HL-60/S4 (cell line): ENCODE measurements around the gene CORO2B.

Experiments
- in situ Hi-C: fragments of 300-500 bp; cut with MboI; formaldehyde crosslinking; loops from 2 replicates; pipeline ENCODE4 v1.14.3; 2022; ENCODE audit warnings: low sequenced_read_pairs

The CORO2B gene

DNA sequence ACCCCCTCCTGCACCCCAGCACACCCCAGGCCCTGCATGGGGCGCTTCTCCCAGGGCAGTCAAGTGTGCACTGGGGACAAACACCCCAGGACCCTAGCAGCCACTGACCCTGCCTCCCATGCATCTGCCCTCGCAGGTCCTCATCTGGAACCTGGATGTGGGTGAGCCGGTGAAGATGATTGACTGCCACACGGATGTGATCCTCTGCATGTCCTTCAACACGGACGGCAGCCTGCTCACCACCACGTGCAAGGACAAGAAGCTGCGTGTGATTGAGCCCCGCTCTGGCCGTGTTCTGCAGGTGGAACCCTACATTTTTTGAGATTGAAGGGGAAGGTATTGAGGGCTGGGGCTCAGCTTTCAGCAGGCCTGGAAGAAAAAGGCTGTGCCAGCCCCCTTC lies 132.6 kb downstream of the CORO2B start:
- in situ Hi-C loops = no loop called here

DNA sequence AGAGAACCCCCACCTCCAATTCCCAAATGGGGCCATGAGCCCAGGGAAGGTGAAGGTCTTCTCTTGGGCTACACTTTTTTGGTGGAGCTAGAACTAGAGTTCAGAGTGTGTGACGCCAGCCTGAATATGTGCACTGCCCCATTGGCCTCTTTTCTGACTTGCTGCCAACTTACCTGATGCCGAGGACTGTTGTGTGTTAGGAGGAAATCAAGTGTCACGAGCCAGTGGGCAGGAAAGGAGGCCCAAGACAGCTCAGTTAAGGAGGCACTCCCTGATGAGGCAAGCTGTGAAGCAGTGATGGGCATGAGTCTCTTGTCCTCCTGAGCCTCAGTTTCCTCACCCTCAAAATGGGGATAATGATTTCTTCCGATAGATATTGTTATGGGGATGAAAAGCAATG lies 134.1 kb downstream of the CORO2B start:
- in situ Hi-C loops = no loop called here

DNA sequence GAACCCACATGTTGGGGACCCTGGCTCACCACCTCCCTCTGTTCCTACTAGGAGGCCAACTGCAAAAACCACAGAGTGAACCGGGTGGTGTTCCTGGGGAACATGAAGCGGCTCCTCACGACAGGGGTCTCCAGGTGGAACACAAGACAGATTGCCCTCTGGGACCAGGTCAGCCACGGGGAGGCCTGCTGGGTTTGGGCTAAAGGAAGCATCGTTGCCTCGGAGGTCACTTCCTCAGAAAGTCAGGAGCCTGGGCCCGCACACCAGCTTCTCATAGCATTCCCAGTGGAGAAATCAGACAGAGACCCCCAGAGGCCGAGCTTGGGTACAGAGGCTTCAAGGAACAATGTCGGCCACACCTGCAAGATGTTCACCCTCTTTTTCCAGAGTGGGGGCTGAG lies 135.1 kb downstream of the CORO2B start:
- in situ Hi-C loops = no loop called here

DNA sequence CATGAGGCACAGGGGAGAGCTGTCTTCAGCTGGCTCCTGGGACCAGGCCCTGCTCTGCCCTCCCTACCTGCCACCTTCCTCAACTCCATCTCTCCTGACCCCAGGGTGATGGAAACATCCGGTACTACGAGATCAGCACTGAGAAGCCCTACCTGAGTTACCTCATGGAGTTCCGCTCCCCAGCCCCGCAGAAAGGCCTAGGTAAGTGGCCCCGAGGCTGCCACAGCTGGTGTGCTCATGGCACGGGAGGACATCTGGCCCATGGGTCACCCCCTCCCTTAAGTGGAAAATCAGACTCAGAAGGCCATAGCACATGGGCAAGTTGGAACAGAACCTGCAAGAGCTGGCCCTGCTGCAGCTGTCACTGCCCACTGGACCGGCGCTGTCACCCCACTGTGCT lies 136.3 kb downstream of the CORO2B start:
- in situ Hi-C loops = no loop called here

DNA sequence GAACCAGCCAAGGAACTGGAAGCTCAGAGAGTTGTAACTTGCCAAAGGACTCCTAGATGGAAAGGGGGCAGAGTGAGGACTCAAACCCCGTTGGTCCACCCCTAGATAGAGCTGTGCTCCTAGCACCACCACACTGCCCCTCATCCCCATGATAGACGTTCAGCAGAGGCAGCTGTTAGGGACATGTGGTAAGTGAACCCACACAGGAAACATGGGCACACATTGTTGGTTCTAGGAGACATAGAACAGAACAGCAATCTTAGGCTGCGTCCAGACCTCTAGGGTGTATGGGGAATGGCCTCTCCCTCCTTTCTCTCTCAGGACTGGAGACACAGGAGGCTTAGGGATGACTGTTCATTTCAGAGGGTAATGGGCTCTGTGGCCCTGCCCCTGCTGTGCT lies 139.2 kb downstream of the CORO2B start:
- in situ Hi-C loops = no loop called here

DNA sequence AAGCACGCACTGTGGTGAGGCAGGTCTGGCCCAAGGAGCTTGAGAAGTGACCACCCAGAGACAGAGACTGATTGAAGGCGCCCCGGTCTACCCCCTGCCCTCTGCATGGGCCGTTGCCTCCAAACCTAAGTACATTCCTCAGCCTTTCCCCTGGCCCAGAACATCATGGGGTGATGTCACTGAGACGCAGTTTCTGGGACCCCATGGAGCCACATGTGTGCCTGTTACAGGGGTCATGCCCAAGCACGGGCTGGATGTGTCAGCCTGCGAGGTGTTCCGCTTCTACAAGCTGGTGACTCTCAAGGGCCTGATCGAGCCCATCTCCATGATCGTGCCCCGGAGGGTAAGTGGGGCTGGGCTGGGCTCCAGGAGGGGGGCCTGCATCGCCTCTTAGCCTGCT lies 139.7 kb downstream of the CORO2B start:
- in situ Hi-C loops = no loop called here

DNA sequence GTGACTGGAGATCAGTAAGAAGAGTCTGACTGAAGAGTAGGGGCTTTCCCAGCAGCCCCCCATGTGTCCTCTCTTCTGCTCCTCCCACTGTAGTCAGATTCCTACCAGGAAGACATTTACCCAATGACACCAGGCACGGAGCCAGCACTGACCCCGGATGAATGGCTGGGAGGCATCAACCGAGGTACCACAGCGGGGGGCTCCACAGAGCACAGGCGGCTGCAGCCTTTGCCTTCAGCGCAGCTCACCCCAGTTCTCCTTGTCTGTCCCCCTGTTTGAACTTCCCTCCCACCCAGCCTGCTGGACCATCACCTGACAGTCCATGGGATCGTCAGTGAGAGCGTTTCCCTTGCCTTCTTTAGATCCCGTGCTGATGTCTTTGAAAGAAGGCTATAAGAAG lies 140.3 kb downstream of the CORO2B start:
- in situ Hi-C loops = no loop called here

DNA sequence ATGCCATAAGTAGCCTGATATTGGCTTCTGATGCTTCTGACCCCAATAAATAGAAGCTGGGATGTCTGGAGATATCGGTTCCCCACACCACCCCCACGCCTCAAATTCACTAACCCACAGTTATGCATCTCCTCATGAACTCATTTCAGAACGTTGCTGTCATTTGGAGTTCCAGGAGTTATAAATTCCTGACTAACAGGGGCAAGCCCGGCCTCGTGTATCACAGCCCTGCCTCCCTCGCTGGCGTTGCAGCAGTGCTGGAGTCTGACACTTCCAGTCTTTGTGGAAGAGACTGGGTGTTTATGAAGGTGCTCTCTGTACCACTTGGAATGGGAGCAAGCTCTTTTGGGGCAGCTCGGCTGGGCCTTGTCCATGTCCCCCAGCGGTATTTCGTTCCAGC lies 140.9 kb downstream of the CORO2B start:
- in situ Hi-C loops = no loop called here

DNA sequence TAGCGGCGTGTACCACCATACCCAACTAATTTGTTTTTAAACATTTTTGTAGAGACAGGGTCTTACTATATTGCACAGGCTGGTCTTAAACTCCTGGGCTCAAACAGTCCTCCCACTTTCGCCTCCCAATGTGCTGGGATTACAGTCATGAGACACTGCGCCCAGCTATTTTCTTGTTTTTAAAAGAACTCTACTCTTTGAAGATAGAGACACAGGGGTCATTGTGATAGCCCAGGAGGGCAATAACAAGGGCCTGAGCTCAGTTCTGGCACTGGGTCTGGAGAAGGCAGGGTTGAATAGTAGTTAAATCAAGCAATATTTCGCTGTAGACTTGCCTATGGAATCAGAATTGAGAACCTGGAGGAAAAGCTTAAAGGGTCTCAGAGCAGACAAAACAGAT lies 143.1 kb downstream of the CORO2B start:
- in situ Hi-C loops = no loop called here

DNA sequence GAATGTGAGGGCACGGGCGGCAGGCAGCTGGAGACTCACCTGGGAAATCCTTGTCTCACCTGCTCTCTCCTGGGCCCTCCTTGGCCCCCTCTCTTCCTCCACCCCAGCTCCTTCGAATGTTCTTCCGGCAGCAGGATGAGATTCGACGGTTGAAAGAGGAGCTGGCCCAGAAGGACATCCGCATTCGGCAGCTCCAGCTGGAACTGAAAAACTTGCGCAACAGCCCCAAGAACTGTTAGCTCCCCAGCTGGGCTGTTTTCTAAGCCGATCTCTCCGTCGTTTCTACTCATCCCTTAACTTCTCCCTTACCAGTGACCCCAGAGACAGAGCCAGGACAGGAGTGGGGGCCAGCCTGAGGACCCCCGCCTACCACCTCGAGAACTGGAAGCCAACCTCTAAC lies 146.9 kb downstream of the CORO2B start:
- in situ Hi-C loops = no loop called here

DNA sequence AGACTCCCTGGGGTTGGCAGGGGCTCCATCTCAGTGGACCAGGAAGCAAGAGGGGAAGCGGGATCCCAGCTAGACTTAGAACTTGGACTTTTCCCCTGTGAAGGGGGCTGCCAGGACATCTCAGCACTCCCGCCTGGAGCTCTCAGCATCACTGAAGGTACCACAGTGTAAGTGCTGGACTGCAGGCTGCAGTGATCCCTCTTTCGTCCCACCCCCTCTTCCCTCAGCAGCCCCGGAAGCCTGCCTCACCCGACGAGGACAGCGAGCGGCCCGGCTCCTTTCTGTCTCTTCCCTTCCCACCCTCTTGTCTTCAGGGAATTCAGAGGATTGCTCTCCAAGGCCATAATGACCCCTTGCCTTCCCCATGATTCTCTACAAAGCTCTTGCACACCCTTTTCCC lies 147.5 kb downstream of the CORO2B start:
- in situ Hi-C loops = no loop called here

DNA sequence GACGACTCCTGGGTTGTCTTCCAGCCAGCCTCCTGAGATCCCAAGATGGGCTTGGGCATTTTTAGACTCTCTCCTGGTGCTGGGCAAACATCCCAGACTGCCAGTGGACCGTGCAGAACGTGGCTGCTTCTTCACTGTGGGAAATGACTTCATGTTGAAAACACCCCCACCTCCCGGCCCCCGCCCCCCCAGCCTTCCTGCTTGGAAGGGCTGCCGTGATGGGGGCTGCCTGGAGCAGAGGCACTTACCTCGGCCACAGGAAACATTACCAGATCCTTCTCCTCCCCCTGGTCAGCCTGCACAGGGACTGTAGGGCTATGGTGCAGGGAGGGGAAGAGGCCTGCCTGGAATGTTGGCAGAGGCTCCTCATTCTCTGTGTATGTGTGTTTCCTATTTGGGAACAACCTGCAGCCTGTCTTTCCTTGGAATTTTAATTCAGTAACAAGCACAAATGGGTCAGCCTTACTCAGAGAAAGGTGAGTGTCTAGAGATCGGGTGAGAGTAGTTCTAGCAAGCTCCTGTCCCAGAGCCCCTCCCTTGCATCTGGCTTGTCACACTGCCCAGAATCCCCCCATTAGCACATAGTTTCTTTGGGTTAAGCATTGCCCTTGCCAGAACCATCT lies 151.1 kb downstream of the CORO2B start:
- in situ Hi-C loops = loop anchor here (5.0 kb wide), 1 partner anchor 147 kb away; no protein-coding TSS in a partner anchor

DNA sequence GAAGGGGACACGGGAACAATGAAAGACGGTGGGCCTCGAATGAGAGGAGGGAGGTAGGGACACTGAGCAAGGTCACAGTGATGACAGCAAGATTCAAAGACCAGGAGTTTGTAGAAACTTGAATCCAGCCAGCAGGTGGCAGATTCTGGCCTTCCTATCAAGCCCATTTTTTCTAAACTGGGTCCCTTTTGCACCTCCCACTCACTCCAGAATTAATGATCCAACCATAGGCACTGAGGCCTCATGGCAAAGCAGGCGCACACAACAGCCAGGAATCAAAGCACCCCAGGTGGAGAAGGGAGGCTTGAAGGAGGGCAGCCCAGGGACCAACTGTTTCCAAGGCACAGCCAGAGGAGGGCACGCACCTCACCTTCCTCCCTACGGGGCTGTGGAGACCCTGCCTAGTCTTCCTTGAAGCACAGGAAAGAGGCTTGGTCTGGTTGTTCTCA lies 151.7 kb downstream of the CORO2B start:
- in situ Hi-C loops = loop anchor here (5.0 kb wide), 1 partner anchor 147 kb away; no protein-coding TSS in a partner anchor

DNA sequence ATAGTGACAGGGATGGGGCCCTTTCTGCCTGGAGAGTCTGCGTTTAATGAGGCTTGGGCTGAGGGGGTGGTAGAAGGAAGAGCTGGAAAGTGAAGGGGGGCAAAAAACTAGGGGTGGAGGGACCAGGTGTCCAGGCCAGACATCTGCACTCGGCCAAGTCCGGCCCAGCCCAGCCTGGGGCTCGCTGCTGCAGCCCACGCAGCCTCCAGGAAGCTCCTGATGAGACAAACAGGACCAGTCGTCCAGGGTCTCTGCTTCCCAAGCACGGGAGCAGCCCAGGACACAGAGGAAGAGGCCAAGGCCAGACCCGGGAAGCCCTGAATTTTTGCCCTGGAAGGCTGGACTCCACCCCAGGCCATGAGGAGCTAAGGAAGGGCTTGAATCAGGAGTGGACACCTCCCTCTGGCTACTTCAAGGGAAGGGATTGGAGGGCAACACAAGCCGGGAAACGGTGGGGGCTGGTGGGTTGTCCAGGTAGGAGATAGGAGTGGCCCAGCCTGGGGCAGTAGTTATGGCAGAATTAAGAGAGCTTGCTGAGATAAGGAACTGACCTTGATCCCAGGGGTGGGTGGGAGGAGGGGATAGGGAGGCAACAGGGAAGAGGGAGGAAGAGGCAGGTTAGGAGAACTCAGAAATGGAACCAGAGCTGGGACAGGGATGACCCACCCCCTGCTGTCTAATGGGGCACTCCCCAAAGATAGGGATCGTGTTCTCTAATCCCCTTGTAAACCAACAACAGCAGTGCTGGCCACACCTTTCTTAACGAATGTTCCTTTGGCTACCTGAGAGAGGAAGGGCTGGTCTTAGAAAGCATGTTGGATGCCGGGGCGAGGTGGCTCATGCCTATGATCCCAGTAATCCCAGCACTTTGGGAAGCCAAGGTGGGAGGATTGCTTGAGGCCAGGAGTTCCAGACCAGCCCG lies 152.4 kb downstream of the CORO2B start:
- in situ Hi-C loops = loop anchor here (5.0 kb wide), 1 partner anchor 146 kb away; no protein-coding TSS in a partner anchor

DNA sequence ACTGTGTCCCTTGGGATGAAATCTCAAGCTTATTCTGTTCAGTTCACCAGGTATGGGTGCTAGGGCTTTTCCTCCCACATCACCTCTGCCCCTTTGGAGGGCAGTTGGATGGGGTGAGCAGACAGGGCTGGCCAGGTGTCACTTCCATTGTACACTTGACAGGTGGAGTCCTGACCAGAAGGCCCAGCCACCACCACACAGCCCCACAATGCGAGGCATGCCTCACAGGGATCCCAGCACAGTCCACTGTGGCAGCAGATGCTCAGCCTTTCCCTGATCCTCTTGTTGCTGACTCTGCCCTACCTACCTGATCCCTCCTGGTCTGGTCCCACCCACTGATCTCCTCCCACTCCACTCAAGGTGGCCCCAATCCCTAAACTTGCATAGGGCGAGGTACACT lies 153.7 kb downstream of the CORO2B start:
- in situ Hi-C loops = loop anchor here (5.0 kb wide), 1 partner anchor 145 kb away; no protein-coding TSS in a partner anchor

DNA sequence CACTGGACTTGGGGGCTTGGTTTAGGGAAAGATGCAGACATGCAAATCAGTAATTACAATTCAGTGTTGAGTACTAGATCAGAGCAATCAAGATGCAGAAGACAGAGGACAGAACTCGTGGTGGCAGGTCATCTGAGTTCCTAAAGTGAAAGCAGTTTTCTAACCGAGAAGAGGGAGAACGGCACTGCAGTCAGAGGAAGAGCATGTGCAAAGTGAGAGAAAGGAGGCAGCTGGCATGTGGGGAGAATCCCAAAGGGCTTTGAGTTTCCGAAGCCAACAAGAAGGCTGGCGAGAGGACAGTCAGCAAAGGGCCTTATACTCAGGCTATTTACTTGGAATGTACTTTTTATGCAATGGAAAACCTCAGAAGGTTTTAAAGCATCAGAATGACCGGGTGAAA lies 154.9 kb downstream of the CORO2B start:
- in situ Hi-C loops = loop anchor here (5.0 kb wide), 1 partner anchor 144 kb away; no protein-coding TSS in a partner anchor

DNA sequence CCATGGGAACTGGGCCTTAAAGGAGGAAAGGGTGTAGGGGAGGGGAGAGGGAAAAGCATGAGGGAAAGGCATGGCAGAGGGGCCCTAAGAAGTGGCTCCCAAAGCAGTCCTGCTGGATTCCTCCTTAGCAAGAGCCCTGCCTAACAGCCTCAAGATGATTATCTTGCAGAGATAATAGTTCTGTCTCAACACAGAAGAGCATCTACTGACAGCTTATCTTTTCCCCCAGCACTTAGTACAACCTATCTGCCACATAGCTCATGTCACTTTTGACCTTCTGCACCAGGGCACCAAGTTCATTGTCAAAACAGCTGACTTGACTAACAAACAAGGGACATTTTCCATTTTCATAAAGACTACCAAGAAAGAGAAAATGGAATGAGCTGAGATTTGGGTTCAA lies 155.6 kb downstream of the CORO2B start:
- in situ Hi-C loops = loop anchor here (5.0 kb wide), 1 partner anchor 143 kb away; no protein-coding TSS in a partner anchor

DNA sequence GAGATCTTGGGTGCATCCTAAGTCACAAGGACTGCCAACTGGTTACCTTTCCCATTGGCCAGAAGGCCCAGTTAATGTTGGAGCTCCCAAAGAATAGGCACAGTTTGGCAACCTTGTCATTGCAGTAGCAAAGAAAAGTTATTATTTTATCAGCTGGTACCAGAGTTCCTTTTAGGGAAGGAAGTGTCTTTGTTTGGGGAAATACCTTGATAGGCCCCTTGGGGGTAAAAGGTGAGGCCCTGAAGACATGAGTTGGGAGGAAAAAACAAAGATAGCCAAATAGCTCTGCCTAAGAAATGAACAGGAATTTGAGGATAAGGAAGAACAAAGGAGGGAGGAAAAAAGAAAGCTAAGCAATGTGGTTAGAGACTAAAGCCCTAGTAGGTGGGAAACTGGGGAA lies 156.1 kb downstream of the CORO2B start:
- in situ Hi-C loops = loop anchor here (5.0 kb wide), 1 partner anchor 142 kb away; no protein-coding TSS in a partner anchor

DNA sequence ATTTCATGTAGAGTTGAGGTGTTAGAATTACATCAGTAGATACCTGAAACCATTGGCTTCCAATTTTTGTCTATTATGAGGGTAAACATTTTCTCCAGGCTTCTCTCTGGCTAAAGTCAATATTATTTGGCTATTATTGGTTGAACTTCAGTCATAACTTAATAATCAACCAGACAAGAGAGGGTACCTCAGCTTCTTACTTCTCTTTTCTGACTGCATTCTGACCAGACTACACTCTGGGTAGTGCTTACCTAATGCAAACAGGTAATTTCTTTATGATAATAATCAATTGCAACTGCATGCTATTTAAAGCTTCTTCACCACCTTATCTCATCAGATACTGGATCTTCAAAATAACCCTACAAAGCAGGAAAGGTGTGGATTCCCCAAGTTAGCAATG lies 156.8 kb downstream of the CORO2B start:
- in situ Hi-C loops = no loop called here

DNA sequence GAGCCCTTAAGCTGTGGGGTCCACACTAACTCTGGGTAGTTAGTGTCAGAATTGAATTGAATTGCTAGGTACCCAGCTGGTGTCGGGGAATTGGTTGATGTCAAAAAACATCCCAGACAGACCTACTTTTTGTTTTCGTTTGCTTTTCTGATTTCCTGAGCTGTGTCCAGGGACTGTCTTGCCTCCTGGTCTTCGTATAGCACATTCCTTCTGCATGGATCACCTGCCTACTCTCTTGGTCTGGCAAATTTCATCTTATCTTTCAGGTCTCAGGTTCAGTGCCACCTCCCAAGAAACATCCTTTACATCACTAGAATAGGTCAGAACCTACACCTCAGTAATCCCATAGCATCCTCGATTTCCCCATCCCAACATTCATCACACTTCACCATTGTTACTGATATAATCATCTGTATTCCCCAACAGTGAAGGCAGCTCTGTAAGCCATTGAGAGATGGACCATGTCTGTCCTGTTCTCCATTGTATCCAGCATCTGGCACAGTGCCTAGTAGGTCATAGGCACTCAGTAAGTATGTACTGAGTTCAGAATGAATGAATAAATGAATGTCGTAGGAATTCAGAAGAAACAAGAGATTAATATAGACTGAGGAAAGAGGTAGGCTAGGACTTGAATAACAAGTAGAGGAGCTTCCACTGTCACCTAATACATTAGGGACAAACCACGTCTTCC lies 160.7 kb downstream of the CORO2B start:
- in situ Hi-C loops = no loop called here

DNA sequence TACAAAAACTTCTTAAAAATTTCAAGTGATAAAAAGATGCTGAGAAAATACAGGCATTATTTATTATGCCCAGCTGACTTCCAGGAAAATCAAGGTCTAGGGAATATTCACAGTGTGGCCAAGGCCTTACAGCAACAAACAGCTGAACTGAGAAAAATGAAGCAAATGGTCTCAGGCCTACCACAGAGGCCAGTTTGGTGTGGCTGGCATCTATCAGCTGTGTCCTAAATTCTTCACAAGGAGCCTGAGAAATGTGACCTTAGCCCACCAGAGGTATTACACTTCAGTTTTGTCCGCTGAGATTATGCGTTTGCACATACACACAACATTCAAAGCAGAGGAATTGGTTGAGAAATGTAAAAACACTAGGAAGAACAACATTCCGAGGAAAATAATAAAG lies 164.5 kb downstream of the CORO2B start:
- in situ Hi-C loops = no loop called here
